Renal cortex interstitium (tissue), 15 donors: ENCODE data around the gene SPINK6. TPM values are rescaled to one million over a fixed set of nuclear protein-coding genes. Genes with fewer than 3 reads are reported as not detected.

Source experiments
- DNase-seq, 11 donors: peaks; one replicate each; pipeline ENCODE4 v3.0.0-alpha.2; 2013; ENCODE audit warnings: low read depth in 9 of 11, low spot score in 4 of 11; ENCODE audit errors: extremely low read depth in 1 of 11
- long read RNA-seq, 16 experiments: transcript quantifications; one replicate each; lab custom pipeline, GENCODE V29; 2026
- polyA plus RNA-seq, 3 donors: library from polyadenylated mRNA; unstranded; fragments of 120-200 nt; gene quantifications; one replicate each; pipeline ENCODE4 v1.2.1, GENCODE V29; 2013; ENCODE audit not compliant: insufficient read length in 3 of 3

The SPINK6 gene, protein sequence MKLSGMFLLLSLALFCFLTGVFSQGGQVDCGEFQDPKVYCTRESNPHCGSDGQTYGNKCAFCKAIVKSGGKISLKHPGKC
- not detected for polyA plus RNA-seq
- long read RNA-seq, donor 1: 0 reads
- long read RNA-seq, donor 2: 0 reads
- long read RNA-seq, donor 3: 0 reads
- long read RNA-seq, donor 4: 0 reads
- long read RNA-seq, donor 5: 0 reads
- long read RNA-seq, donor 6: 0 reads
- long read RNA-seq, donor 7: 0 reads
- long read RNA-seq, donor 8: 0 reads
- long read RNA-seq, donor 9: 0 reads
- long read RNA-seq, donor 10: 0 reads
- long read RNA-seq, donor 11: 0 reads
- long read RNA-seq, donor 12: 0 reads
- long read RNA-seq, donor 13: 0 reads
- long read RNA-seq, donor 14: 0 reads
- long read RNA-seq, donor 15: 0 reads
- long read RNA-seq, donor 16: 0 reads

DNA sequence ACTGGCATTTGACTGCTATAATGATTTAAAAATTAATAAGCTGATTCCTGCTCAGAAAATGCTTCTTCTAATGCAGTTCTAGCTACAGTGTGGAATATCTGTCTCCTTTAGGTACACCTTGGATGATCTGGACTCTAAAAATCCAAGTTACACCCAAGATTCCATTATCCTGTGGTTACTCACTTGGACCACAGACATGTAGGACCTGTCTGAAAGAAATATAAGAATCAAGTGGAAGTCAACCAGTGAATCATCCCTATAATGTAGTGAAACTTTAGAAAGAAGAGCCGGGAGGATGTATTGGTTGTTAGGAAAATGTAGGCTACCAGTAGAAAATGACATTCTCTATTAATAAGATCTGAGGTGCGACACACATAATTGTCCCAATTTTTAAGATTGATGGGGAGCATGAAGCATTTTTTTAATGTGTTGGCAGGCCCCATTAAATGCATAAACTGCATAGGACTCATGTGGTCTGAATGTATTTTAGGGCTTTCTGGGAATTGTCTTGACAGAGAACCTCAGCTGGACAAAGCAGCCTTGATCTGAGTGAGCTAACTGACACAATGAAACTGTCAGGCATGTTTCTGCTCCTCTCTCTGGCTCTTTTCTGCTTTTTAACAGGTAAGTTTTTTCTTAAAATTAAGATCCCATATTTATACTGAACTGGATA is at the start of gene SPINK6:
Gene SPINK6, plus strand, starts transcription at position 512 of the 673 bp plus-strand sequence. Its CDS starts 55 bp downstream, at position 567.
- DNase-seq: no peak

DNA sequence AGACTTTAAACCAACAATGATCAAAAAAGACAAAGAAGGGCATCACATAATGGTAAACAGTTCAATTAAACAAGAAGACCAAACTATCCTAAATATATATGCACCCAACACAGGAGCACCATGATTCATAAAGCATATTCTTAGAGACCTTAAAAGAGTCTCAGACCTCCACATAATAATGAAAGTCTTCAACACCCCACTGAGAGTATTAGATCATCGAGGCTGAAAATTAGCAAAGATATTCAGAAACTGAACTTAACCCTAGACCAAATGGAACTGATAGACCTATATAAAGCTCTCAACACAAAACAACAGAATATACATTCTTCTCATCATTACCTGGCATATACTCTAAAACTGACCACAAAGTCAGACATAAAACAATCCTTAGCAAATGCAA is 46.2 kb upstream of the SPINK6 start:
- DNase-seq: no peak

DNA sequence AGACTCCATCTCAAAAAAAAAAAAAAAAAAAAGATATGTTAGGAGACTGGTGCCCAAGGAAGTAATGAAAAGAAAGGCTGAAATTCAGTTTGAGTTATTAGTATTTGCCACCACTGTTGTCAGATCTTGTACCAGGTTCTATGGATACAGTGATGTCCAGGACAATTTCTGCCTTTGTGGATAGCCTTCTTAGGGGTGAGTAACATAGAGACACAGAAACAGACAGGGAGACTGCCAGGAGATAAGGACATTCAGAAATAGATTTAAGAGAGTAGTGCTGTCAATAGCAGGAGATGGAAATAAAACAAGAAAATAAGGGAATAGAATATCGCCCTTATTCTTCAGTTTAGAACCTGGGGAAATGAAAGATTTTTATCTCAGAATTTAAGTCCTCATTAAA is 40.8 kb upstream of the SPINK6 start:
- DNase-seq: no peak

DNA sequence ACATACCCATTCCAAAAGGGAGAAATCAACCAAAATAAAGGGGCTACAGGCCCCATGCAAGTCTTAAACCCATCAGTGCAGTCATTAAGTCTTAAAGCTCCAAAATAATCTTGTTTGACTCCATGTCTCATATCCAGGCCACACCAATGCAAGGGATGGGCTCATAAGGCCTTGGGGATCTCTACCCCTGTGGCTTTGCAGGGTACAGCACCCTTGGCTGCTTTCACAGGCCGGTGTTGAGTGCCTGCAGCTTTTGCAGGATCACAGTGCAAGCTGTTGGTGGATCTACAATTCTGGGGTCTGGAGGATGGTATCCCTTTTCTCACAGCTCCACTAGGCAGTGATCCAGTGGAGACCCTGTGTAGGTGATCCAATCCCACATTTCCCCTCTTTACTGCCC is 39.5 kb upstream of the SPINK6 start:
- no peak for DNase-seq

DNA sequence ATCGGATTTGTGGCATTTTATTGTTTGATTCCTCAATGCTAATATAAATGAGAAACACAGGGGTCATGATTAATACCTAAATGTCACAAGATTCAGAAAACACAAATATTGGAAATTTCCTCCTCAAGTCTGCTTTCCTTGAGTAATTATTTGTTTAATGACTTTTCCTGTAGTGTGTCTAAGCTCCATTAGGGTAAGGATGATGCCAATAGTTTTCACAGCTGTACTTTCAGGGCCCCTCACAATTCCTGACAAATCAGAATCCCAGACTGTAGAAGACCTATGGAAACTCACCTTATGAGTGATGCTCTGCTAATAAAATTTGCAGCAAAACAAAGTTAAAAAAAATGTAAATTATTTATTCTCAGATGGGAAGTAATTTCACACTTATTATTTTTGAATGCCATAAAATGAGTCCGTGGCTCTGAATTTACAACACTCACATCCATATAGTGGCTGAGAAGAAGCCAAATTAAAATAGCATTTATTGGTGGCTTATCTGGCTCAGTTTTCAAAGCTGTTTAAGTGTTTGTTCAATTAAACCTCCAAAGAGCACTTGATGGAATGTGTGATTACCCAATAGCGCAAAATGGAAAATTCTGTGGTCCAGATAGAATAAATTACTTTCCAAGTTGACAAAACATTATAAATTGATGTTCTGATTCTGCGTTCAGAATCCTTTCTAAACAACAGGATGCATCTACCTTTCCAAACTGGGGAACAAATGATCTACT is 36.1 kb upstream of the SPINK6 start:
- no peak for DNase-seq

DNA sequence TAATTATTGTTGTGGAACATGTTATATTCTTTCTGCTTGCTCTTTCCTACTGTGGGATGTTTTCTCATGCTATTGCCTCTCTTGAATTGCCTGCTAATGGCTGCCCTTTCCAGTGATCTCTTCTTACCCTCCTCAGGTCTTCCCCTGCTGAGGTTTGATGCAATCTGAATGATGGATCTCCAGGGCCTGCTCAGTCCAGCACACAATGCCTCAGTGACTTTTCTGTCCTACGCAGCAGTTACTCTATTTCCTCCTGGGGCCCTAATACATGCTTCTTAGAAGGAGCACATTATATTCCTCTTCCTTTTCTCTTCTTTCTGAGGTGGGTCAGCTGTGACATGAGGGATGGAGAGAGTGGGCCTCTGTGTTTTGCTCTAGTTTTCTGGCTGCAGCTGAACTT is 34.6 kb upstream of the SPINK6 start, which contains the start of gene SPINK14:
Gene SPINK14, plus strand, starts transcription at position 301 of the 400 bp plus-strand sequence. CDS start 1,187 bp downstream, outside the sequence.
- DNase-seq: no peak

DNA sequence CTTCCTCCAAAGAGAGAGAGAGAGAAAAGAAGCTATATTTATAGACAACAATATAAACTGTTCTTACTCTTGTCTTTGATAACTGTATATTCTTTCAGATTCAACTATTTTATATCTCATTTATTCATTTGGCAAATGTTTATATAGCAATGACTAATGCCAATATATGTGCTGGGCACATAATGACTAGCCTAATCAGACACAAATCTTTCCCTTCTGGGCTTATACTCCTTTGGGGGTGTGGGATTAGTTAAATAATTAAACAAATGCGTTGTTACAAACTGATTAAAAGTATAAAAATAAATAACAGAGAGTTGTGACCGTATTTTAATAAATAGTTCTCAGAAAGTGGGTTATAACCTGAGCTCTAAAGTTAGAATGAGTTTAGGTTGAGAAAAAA is 30.5 kb upstream of the SPINK6 start:
- no peak for DNase-seq

DNA sequence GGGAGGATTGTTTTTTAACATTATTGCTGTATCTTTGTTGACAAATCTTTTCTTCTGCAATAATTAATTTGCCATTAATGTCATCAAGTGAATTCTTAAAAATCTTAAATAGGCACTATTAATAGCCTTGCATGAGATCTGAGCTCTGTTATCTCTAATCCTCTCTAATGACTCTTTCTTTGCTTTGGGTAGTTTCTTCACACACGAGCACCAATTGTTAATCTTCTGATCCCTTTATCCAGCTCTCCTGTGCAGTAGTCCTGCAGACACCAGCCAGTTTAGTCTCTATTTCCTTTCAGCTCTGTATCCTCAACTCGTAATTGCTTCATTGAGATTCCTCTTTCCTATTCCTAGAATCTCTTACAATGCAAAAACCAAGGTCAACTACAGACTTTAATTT is 26.4 kb upstream of the SPINK6 start:
- DNase-seq: no peak

DNA sequence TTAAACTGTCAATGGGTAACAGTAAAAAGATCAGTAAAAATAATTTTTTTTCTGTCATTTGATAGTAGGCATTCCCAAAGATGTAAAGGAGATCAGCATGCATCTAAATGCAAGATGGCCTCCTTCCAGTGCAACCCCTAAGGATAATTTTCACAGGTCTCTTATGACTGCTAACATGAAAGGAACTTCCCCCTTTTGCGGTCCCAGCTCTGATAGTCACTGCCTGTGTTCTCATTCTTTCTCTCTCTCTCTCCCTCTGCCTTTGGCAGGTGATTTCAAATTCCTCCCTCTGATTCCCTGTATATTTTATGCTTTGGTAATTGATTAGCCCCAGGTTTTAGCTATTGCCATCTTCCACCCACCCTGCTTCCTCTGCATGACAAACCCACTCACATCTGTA is 25.6 kb upstream of the SPINK6 start:
- DNase-seq: no peak

DNA sequence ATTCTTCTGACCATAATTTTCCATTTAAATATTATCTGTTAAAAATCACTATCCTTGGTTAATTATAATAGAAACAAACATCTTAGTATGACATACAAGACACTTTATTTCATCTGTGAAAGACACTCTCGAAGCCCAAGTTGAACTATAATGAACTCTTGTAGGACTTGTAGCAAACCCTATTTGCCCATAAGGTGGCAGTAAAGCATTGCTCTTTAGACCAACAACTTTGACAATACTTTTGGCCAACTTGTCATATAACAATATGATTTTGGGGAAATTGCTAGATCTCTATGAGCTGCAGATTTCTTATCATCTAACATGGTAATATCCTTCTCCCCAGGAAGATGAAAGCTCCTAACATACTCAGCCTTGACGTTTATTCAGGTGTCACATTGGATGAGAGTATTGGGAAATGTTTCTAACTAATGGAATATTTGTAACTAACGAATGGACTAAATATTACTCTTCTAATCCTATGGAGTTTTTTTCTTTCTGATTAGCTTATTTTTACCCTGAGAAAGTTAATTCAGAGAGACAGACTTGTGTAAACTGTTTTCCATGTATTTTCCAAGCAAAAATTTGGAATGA is 23.5 kb upstream of the SPINK6 start:
- peak in 10 of 11 donors; percentile 3 to 41 (median 15) for DNase-seq

DNA sequence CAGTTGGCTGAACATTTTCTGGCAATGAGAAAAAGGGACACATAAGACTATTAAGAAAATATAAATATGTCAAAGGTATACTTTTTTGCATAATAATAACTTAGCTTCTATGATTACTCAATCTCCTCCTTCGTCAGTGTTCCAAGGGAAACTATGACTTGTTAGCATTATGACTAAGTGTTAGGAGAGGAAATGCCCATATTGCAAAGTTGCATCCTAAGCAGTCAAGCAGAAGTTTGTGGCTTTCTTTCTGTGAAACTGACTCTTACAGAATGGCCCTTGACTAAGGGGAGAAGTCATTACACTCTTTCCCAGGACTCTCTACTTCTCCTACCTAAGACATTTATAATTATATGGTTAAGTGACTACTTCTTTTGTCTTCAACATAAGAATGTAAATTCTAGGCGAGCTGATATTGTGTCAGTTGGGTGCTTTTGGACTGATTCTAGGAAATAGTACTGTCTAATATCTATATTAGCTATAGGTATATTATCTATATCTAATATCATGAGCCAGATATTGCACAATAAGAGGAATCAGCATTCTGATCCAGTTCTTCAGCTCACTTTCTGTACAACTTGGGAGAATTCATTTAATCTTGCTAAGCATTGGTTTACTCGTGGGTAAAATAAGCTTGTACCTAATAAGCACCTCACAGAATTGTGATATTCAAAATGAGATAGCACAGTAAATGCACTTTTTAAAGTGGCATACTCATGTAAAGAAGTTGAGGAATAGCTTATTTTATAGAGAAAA is 16.4 kb upstream of the SPINK6 start:
- DNase-seq: no peak

DNA sequence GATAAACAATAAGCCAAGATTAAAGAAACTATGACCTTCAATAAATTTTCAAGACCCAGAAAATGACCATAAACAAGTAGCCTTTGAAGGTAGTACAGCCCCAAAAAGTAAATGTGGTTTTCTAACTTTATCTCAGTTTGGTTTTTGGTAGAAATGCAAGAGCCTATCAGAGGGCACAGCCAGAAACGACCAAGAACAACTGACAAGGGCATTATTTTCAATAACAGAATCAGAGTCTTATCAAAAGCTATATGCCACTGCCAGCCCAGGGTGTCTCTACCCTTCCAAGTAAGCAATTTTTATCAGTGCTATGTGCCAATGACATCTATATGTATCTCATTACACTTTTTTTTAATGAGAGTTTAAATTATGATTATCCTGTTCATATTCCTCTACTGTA is 11.8 kb upstream of the SPINK6 start:
- no peak for DNase-seq

DNA sequence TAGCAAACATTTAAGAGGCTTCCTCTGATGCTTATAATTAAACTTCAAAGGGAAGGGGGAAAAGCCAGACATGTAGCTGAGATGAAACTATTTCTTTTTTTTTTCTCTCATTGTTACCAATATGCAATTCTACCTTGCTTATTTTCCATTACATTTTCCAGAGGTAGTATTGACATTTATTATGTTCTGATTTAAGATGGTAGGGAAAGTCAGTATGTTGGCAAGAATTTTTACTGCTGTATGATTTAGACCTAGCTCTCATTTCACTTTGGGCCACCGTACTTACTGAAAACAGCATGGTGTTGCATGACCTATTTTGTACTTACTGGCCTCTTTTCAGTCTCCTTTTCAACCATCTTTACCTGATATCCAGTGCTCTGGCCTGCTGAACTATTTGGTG is 9.6 kb upstream of the SPINK6 start:
- DNase-seq: no peak

DNA sequence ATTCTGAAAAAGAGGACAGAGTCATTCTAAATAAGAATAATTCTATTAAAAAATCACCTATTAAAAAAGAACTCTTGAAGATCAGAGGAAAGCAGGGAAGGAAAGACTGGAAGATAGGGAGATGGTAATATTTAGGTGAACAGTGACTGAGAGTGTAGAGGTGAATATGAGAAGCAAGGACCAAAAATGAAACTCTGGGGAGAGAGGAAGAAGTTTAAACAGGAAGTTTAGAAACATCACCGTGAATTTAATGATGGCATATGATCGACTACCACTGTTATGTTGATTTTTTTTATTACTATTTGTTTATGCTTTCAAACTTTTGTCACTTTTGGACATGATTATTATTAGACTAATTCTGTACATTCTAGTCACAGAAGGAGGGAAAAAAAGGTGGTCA is 1.7 kb upstream of the SPINK6 start:
- DNase-seq: no peak

DNA sequence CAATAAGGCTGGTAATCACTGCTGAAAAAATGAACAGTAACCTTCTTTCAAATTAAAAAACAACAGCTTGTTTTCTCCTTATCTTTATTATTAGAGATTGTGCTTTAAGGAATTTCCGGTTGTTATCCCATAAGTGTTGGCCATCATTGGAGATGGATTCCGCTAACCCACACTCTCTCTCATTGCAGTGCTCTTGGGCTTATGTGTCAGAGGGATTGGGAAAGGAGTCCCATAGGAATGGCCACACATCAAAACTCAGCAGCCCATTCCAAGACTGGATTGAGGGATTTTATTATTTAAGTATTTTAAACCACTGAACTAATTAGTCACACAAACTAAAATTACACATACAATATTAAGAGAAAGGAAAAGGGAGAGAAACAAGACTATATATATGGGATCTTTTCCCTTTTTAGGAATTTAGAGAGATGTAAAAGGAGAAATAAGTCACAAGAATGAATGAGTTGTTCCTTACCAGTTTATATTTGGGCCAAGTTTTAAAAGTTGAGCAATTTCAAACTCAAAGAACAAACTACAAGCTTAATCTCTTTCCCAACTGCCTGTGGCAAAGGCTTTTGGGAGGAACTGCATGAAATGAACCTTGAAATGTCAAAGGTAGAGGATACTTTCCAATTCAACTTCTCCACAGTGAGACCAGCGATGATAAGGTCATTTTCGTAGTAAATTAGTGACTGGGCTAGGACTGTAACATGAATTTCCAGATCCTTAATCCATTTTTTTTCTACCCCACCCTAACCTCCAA is 2.4 kb downstream of the SPINK6 start:
- DNase-seq: no peak

DNA sequence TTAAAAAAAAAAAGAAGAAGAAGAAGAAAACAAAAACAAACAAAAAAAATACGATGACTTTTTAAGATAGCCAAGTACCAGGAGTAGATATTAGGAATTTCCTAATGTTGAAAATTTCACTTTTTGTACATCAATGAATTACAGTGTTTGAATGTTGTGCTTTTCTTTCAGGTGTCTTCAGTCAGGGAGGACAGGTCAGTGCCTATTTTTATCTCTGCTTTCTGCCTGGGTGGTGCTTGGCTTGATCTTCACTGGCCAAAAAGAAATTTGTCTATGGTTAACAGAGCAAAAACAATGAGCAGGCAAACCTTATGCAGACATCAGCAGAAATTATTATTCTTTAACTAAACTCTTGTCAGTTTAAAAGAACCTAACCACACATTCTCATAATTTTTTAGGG is 3.0 kb downstream of the SPINK6 start:
- DNase-seq: no peak

DNA sequence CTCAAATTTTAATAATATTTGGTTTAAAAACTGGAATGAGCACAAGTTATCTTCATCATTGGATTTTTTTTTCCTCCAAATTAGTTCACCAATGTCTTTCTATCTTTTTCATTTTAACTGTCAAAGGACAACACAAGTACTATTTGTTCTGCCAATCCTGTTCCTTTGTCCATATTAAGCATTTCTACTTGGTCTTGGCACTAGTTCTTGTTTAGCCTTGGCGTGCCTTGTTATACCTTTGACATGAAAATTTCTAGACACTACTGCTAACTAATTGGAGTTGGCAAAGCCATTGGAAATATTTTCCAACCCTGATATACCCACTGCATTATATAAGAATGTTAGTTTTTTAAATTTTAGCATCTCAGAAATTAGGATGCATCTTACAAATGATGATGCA is 3.8 kb downstream of the SPINK6 start:
- no peak for DNase-seq

DNA sequence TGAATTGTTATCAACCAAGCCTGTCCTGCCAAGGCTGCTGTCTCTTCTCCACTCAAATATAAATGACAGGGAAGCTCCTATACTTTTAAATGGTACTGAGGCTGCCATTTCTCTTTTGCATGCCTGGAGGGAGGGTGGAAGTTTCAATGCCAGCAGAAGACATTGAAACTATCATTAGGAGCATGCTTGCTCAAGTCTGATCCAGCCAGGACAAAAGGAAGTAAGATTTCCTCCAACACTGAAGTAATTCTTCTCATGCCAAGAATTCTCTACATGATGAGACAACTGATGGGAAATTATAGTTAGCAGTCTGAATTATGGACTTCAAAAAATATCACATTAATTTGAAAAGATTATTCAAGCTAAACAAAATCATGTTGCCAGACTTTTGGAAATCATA is 5.4 kb downstream of the SPINK6 start:
- no peak for DNase-seq
